Endothelial cell of umbilical vein (primary cell): ENCODE results near the gene GDPD4.

Experiments used
- EZH2 ChIP-seq: IDR thresholded peaks from 2 replicates; pipeline ENCODE4 v1.6.1; 2012; ENCODE audit warnings: borderline replicate concordance, low read depth, mild to moderate bottlenecking, moderate library complexity, low read length, inconsistent platforms; ENCODE audit not compliant: severe bottlenecking
- GATA2 ChIP-seq: IDR thresholded peaks from 2 replicates; pipeline ENCODE4 v1.7.0; 2011; ENCODE audit warnings: low read depth, mild to moderate bottlenecking, moderate library complexity, mixed read lengths, low read length; ENCODE audit not compliant: insufficient read length, insufficient read depth
- JUN ChIP-seq: IDR thresholded peaks from 2 replicates; pipeline ENCODE4 v1.6.1; 2011; ENCODE audit warnings: borderline replicate concordance, low read depth; ENCODE audit not compliant: insufficient read length, insufficient read depth
- MYC ChIP-seq: IDR thresholded peaks from one replicate; pipeline ENCODE4 v1.6.1; 2011; ENCODE audit warnings: mild to moderate bottlenecking, low read depth, low read length
- POLR2A ChIP-seq: IDR thresholded peaks from 2 replicates; pipeline ENCODE4 v1.6.1; 2012; ENCODE audit warnings: low read depth, mild to moderate bottlenecking, control low read depth, low read length
- POLR2AphosphoS5 ChIP-seq: IDR thresholded peaks from 2 replicates; pipeline ENCODE4 v1.6.1; 2012; ENCODE audit warnings: low read depth, mild to moderate bottlenecking, control low read depth, low read length, moderate library complexity; ENCODE audit not compliant: insufficient read depth
- TF ChIP-seq, protein P1 (sequence below), 2 donors: IDR thresholded peaks; 1 replicate in 1 of 2; 2 replicates in 1 of 2; pipeline ENCODE4 v1.5.1; 2011; ENCODE audit warnings: low read length in 2 of 2, mild to moderate bottlenecking in 2 of 2, moderate library complexity in 2 of 2, control low read depth in 1 of 2, inconsistent platforms in 1 of 2, low read depth in 1 of 2; ENCODE audit not compliant: insufficient read depth in 1 of 2; ENCODE audit errors: extremely low read depth in 1 of 2
- TF ChIP-seq, protein P2 (sequence below): IDR thresholded peaks from 2 replicates; pipeline ENCODE4 v1.6.1; 2011; ENCODE audit not compliant: insufficient read depth, insufficient read length

DNA sequence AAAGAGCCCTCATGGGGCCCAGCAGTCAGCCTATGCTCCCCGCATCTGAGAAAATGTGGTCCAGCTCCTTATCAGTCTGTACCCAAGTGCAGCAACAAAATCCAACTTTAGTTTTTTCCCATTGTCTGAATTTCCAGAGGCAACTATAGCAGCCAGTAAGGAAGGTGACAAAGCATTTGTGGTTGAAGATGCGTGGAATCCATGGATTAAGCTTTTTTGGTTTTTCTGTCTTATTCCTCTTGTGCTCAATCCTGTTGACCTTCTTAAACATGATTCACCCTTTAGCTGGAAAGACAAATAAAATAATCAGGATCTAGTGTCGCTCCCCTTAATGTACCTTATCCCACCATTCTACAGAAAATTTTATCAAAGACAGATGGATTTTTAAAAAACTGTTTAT, 14.3 kb downstream of the GDPD4 start:
- TF ChIP-seq, protein P1, sequence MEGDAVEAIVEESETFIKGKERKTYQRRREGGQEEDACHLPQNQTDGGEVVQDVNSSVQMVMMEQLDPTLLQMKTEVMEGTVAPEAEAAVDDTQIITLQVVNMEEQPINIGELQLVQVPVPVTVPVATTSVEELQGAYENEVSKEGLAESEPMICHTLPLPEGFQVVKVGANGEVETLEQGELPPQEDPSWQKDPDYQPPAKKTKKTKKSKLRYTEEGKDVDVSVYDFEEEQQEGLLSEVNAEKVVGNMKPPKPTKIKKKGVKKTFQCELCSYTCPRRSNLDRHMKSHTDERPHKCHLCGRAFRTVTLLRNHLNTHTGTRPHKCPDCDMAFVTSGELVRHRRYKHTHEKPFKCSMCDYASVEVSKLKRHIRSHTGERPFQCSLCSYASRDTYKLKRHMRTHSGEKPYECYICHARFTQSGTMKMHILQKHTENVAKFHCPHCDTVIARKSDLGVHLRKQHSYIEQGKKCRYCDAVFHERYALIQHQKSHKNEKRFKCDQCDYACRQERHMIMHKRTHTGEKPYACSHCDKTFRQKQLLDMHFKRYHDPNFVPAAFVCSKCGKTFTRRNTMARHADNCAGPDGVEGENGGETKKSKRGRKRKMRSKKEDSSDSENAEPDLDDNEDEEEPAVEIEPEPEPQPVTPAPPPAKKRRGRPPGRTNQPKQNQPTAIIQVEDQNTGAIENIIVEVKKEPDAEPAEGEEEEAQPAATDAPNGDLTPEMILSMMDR (IDR thresholded peaks at IDR 0.05; ENCODE audit: extremely low read depth in 1 of 2, insufficient read depth in 1 of 2, low read depth in 1 of 2, low read length in 2 of 2): no peak
- TF ChIP-seq POLR2A (no peak), JUN (no peak), MYC (no peak), EZH2 (no peak), POLR2AphosphoS5 (no peak), GATA2 (no peak)
- TF ChIP-seq, protein P2, sequence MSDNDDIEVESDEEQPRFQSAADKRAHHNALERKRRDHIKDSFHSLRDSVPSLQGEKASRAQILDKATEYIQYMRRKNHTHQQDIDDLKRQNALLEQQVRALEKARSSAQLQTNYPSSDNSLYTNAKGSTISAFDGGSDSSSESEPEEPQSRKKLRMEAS: no peak
